ENCODE data around the gene CCDC74A. TPM values are rescaled to one million over a fixed set of nuclear protein-coding genes. Genes with fewer than 3 reads are reported as not detected.

Gene CCDC74A
- total RNA-seq, 1 donor from 2014 or later, result 1.5 TPM

Other genes starting within 250 kb of the CCDC74A start
- not detected in 2 replicates for gene RAB6D, start 163.7 kb upstream of the CCDC74A start, total RNA-seq
- not detected in 2 replicates for gene TUBA3D, start 51.8 kb upstream of the CCDC74A start, total RNA-seq
- 108 and 110 TPM in 2 replicates for gene MZT2A, start 35.5 kb upstream of the CCDC74A start, total RNA-seq

Data from activated CD4-positive, alpha-beta T cell treated with anti-CD3 and anti-CD28 coated beads, Interleukin-2, amount 10 ng/mL, durations not matched to agents 24 days and 14 days (primary cell).